Measurements from ENCODE around the gene TECPR1.

Gene TECPR1

DNA sequence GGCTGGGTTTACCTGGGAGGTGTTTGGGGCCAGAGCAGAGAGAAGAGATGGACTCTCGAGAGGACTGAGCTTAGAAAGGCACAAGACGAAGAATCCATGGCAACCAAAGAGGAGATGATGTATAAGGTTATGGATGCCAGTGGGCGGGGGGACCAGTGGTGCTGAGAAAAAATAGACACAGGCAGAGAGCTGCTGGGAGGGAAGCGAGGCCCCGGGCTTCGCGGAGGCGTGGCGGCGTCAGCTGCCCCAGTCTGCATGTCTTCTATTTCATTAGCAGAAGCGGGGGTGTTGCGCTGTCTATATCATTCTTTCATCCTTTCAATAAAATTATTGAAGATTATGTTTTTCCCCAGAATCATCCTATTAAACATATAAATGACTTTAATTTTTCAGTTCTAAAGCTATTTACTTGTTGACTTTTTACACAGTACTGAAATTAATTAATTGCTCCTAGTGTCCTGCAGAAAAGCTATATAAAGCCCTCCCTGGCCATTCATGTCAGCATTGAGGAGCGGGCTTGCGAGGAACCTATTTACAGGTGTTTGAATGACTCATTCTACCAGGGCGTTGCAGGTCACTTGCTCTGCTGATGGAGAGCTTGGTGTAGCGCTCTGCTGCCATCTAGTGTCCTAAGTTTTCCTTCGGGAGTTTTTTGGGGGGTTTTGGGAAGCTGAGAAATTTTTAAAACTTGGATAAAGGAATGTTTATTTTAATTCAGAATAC lies 83.7 kb downstream of the TECPR1 start:
- TF ChIP-seq, protein P1, sequence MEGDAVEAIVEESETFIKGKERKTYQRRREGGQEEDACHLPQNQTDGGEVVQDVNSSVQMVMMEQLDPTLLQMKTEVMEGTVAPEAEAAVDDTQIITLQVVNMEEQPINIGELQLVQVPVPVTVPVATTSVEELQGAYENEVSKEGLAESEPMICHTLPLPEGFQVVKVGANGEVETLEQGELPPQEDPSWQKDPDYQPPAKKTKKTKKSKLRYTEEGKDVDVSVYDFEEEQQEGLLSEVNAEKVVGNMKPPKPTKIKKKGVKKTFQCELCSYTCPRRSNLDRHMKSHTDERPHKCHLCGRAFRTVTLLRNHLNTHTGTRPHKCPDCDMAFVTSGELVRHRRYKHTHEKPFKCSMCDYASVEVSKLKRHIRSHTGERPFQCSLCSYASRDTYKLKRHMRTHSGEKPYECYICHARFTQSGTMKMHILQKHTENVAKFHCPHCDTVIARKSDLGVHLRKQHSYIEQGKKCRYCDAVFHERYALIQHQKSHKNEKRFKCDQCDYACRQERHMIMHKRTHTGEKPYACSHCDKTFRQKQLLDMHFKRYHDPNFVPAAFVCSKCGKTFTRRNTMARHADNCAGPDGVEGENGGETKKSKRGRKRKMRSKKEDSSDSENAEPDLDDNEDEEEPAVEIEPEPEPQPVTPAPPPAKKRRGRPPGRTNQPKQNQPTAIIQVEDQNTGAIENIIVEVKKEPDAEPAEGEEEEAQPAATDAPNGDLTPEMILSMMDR (IDR thresholded peaks at IDR 0.05; ENCODE audit: borderline replicate concordance, control extremely low read depth, extremely low read depth, insufficient read depth, missing control alignments) = peak; percentile 61
- DNase-seq (ENCODE audit: low spot score) = peak; percentile 86
- in situ Hi-C loops (cut with MboI; ENCODE audit: low sequenced_read_pairs, unreplicated experiment) = loop anchor here (10.0 kb wide), 1 partner anchor 64 kb away; the partner anchor contains the start of gene LMTK2

DNA sequence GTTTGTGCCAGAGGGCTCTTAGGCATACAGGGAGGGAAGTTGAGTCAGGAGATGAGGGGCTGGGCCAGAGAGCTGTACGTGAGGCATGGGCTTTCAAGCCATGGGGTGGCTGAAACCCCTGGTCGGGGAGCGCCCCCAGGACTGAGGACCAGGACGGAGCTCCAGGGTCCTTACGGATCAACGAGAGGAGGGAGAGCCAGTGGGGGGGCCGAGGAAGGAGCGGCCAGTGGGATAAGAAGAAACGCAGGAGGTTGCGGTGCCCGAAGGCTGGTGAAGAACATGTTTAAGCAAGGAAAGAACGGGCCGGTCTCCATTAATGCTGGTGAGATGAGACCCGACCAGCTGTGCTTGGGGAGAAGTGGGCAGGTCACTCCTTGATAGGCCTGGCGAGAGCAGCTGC lies 84.4 kb downstream of the TECPR1 start:
- in situ Hi-C loops (cut with MboI; ENCODE audit: low sequenced_read_pairs, unreplicated experiment) = loop anchor here (10.0 kb wide), 1 partner anchor 63 kb away; the partner anchor contains the start of gene LMTK2
- no peak for DNase-seq (ENCODE audit: low spot score)
- TF ChIP-seq, protein P1 (IDR thresholded peaks at IDR 0.05; ENCODE audit: borderline replicate concordance, control extremely low read depth, extremely low read depth, insufficient read depth, missing control alignments) = no peak

DNA sequence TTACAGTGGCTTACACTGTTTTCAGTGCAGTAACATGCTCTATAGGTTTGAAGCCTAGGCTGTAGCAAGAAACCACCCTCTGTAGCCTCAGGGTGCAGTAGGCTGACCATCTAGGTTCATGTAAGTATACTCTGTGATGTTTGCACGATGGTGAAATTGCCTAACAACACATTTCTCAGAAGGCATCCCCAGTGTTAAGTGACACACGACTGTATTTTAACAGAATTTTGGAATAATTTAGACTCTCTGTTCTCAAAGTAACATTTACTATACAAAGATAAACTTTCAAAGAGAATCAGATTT lies 85.4 kb downstream of the TECPR1 start:
- in situ Hi-C loops (cut with MboI; ENCODE audit: low sequenced_read_pairs, unreplicated experiment) = loop anchor here (10.0 kb wide), 1 partner anchor 62 kb away; the partner anchor contains the start of gene LMTK2
- DNase-seq (ENCODE audit: low spot score) = no peak
- TF ChIP-seq, protein P1 (IDR thresholded peaks at IDR 0.05; ENCODE audit: borderline replicate concordance, control extremely low read depth, extremely low read depth, insufficient read depth, missing control alignments) = no peak

DNA sequence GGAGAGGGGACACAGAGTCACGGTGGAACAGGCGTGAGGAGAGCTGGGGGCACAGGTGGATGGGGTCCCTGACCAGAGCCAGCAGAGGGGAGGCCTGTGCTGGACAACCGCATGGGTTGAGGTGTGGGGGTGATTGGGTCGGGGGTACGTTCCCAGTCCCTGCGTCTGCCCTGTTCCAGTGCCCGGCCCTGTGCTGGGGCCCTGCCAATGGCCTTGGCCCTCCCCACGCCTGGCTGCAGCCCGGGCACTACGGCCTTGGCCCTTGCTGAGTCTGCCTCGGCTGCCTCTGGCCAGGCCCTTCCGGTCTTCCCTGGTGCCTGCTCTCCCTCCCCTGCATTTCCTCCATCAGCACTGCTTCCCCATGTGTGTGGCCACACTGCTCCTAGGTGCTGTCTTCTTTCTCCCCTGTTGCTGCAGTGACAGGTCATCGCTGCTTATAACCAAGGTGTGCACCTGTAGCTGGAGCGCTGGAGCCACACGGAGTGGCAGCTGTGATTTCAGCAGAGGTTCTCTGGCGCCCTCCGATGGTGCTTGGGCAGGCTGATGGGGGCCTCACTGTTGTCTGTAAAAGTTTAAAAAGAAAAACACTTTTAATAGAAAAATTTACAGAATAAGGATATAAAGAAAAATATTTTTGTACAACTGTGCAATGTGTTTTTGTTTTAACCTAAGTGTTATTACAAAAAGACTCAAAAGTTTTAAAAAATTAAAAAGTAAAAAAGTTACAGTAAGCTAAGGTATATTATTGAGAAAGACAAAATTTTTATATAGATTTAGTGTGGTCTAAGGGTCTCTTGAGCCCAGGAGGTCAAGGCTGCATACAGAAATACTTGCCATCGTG lies 86.0 kb downstream of the TECPR1 start:
- peak; percentile 67 for DNase-seq (ENCODE audit: low spot score)
- TF ChIP-seq, protein P1 (IDR thresholded peaks at IDR 0.05; ENCODE audit: borderline replicate concordance, control extremely low read depth, extremely low read depth, insufficient read depth, missing control alignments) = peak; percentile 56
- in situ Hi-C loops (cut with MboI; ENCODE audit: low sequenced_read_pairs, unreplicated experiment) = loop anchor here (10.0 kb wide), 1 partner anchor 61 kb away; the partner anchor contains the start of gene LMTK2

Data from GM13976 (cell line).